Pericardium fibroblast (primary cell): ENCODE measurements around the gene PCDH10. TPM values are rescaled to one million over a fixed set of nuclear protein-coding genes. Genes with fewer than 3 reads are reported as not detected.

ENCODE experiments used
- total RNA-seq: library from RNA; depleted of rRNA; stranded (reverse); fragments of >200 nt; gene quantifications from 2 replicates; pipeline ENCODE4 v1.2.3, GENCODE V29; 2015

The PCDH10 gene, protein sequence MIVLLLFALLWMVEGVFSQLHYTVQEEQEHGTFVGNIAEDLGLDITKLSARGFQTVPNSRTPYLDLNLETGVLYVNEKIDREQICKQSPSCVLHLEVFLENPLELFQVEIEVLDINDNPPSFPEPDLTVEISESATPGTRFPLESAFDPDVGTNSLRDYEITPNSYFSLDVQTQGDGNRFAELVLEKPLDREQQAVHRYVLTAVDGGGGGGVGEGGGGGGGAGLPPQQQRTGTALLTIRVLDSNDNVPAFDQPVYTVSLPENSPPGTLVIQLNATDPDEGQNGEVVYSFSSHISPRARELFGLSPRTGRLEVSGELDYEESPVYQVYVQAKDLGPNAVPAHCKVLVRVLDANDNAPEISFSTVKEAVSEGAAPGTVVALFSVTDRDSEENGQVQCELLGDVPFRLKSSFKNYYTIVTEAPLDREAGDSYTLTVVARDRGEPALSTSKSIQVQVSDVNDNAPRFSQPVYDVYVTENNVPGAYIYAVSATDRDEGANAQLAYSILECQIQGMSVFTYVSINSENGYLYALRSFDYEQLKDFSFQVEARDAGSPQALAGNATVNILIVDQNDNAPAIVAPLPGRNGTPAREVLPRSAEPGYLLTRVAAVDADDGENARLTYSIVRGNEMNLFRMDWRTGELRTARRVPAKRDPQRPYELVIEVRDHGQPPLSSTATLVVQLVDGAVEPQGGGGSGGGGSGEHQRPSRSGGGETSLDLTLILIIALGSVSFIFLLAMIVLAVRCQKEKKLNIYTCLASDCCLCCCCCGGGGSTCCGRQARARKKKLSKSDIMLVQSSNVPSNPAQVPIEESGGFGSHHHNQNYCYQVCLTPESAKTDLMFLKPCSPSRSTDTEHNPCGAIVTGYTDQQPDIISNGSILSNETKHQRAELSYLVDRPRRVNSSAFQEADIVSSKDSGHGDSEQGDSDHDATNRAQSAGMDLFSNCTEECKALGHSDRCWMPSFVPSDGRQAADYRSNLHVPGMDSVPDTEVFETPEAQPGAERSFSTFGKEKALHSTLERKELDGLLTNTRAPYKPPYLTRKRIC
- 1.4 and 1.5 TPM in 2 replicates for total RNA-seq

DNA sequence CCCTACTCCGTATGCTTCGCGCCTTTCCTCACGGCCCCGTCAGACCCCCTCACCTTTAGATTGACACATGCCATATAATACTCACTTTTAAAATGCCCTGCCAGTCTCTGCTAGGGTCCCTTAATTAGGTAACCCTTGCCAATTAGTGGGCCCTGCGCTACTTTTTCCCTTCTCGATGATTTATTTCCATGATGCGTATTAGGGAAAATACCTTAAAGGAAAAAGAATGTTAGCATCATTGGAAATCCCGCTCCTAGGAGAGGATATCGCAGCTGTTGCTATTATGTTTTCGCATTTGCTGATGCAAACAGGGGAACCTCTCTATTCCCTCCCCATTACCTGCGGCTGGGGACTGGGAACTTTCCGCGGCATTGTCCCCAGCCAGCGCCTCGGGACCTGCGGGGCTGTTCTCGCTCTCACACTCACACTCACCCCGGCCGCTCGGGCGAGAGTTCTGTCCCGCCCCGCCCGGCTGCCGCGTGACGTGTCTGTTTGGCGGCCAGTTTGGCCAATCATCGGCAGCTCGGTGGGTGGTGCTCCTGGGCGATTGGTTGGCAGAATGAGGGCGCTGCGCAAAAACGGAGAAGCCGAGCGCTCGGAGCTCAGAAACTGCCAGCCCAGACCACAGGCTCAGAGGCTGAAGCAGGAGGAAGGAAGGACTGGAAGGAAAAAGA lies at the start of gene PCDH10:
PCDH10 (plus strand) TSS at position 605 of the 674 bp plus-strand sequence. CDS start 847 bp downstream, outside the sequence.

